ENCODE data around the gene SLC25A5. TPM values are rescaled to one million over a fixed set of nuclear protein-coding genes. Genes with fewer than 3 reads are reported as not detected.
"Not testable (repeated sequence)": the region's sequence is repeated elsewhere in the genome, so short reads cannot be mapped to it uniquely, and the experiment has no call there.

The SLC25A5 gene
- polyA plus RNA-seq, 4 donors = 615 to 1,883 (median 1,275) TPM

GRCh38 chrX:119503484-119503861, 35.2 kb downstream of the SLC25A5 start:
- Histone ChIP-seq H3K36me3 (ENCODE audit: control insufficient read depth in 3 of 3, insufficient read depth in 2 of 3, low read depth in 1 of 3, low read length in 3 of 3) (no peaks in the 10 kb centered on the region), H3K4me3 (ENCODE audit: low read depth in 1 of 3, low read length in 3 of 3) (no peak overlapping the region), H3K4me1 (ENCODE audit: control insufficient read depth in 3 of 3, insufficient read depth in 2 of 3, low read depth in 1 of 3, low read length in 2 of 3) (peaks cover 0 to 31% (median 2%) of the 10 kb centered on the region in 3 donors), H3K9me3 (ENCODE audit: control insufficient read depth in 2 of 2, insufficient read depth in 1 of 2, low read depth in 1 of 2, low read length in 1 of 2) (no peaks in the 10 kb centered on the region), H3K27me3 (ENCODE audit: control insufficient read depth in 3 of 3, insufficient read depth in 3 of 3, low read length in 3 of 3) (no peaks in the 10 kb centered on the region), H3K27ac (ENCODE audit: low read depth in 1 of 3, low read length in 2 of 3) (peak overlapping the region; percentile 88 to 98 (median 96))
- FAIRE-seq (no peak), DNase-seq (peak in 1 of 2 donors; percentile 72)
- 14 to 51% (median 47%) methylated on average over 1 to 2 of the region's 2 CpGs for WGBS, 3 donors

GRCh38 chrX:119505145-119505544, 36.9 kb downstream of the SLC25A5 start:
- DNase-seq = not testable (repeated sequence)

GRCh38 chrX:119505945-119506344, 37.7 kb downstream of the SLC25A5 start:
- Histone ChIP-seq H3K9me3 (ENCODE audit: control insufficient read depth in 2 of 2, insufficient read depth in 1 of 2, low read depth in 1 of 2, low read length in 1 of 2) (no peaks in the 10 kb centered on the region), H3K4me3 (ENCODE audit: low read depth in 1 of 3, low read length in 3 of 3) (no peak overlapping the region), H3K27me3 (ENCODE audit: control insufficient read depth in 3 of 3, insufficient read depth in 3 of 3, low read length in 3 of 3) (no peaks in the 10 kb centered on the region), H3K27ac (ENCODE audit: low read depth in 1 of 3, low read length in 2 of 3) (peak overlapping the region in 1 of 3 donors; percentile 61), H3K4me1 (ENCODE audit: control insufficient read depth in 3 of 3, insufficient read depth in 2 of 3, low read depth in 1 of 3, low read length in 2 of 3) (peaks cover 0 to 33% (median 2%) of the 10 kb centered on the region in 3 donors), H3K36me3 (ENCODE audit: control insufficient read depth in 3 of 3, insufficient read depth in 2 of 3, low read depth in 1 of 3, low read length in 3 of 3) (no peaks in the 10 kb centered on the region)
- FAIRE-seq = peak; percentile 26
- 19 to 65% (median 21%) methylated on average over 4 of the region's 4 CpGs for WGBS, 3 donors
- DNase-seq = peak; percentile 76 to 91

More at GRCh38 chrX:119505145-119505544, 36.9 kb downstream of the SLC25A5 start:
- H3K4me3 ChIP-seq (ENCODE audit: low read depth in 1 of 3, low read length in 3 of 3); H3K27me3 ChIP-seq (ENCODE audit: control insufficient read depth in 3 of 3, insufficient read depth in 3 of 3, low read length in 3 of 3); FAIRE-seq; H3K9me3 ChIP-seq (ENCODE audit: control insufficient read depth in 2 of 2, insufficient read depth in 1 of 2, low read depth in 1 of 2, low read length in 1 of 2); H3K36me3 ChIP-seq (ENCODE audit: control insufficient read depth in 3 of 3, insufficient read depth in 2 of 3, low read depth in 1 of 3, low read length in 3 of 3): not testable (repeated sequence)
- H3K27ac ChIP-seq (ENCODE audit: low read depth in 1 of 3, low read length in 2 of 3) = peak overlapping the region in 2 of 3 donors; percentile 61
- WGBS, 3 donors = 57 to 78% (median 70%) methylated on average over 10 of the region's 10 CpGs
- H3K4me1 ChIP-seq (ENCODE audit: control insufficient read depth in 3 of 3, insufficient read depth in 2 of 3, low read depth in 1 of 3, low read length in 2 of 3) = peaks cover 0 to 31% (median 2%) of the 10 kb centered on the region in 3 donors

DNA sequence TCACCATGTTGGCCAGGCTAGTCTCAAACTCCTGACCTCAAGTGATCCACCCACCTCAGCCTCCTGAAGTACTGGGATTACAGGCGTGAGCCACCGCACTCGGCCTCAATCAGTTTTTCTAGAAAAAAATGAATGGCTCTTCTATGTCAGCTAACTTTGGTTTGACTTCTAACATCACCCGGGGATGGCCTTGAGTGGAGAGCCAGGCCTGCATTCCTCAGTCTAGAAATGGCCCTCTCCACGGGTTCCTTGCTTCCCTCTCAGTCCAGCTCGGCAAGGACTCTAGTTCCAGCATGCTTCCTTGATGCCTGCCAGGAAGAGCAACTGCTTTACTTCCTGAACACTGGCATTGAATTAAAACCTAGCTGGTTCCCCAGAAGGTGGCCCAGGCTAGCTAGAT, 39.0 kb downstream of the SLC25A5 start:
- DNase-seq (no peak), FAIRE-seq (no peak)
- WGBS, 3 donors = 62 to 77% (median 69%) methylated on average over 6 of the region's 6 CpGs
- H3K9me3 ChIP-seq (ENCODE audit: control insufficient read depth in 2 of 2, insufficient read depth in 1 of 2, low read depth in 1 of 2, low read length in 1 of 2) = peaks cover 0 to 1% of the 10 kb centered on the region in 2 donors
- no peaks in the 10 kb centered on the region for H3K36me3 ChIP-seq (ENCODE audit: control insufficient read depth in 3 of 3, insufficient read depth in 2 of 3, low read depth in 1 of 3, low read length in 3 of 3)
- H3K4me3 ChIP-seq (ENCODE audit: low read depth in 1 of 3, low read length in 3 of 3) = no peak overlapping the region
- H3K4me1 ChIP-seq (ENCODE audit: control insufficient read depth in 3 of 3, insufficient read depth in 2 of 3, low read depth in 1 of 3, low read length in 2 of 3) = peaks cover 0 to 34% (median 2%) of the 10 kb centered on the region in 3 donors
- H3K27me3 ChIP-seq (ENCODE audit: control insufficient read depth in 3 of 3, insufficient read depth in 3 of 3, low read length in 3 of 3) = no peaks in the 10 kb centered on the region
- H3K27ac ChIP-seq (ENCODE audit: low read depth in 1 of 3, low read length in 2 of 3) = peak overlapping the region; percentile 33 to 76 (median 57)

DNA sequence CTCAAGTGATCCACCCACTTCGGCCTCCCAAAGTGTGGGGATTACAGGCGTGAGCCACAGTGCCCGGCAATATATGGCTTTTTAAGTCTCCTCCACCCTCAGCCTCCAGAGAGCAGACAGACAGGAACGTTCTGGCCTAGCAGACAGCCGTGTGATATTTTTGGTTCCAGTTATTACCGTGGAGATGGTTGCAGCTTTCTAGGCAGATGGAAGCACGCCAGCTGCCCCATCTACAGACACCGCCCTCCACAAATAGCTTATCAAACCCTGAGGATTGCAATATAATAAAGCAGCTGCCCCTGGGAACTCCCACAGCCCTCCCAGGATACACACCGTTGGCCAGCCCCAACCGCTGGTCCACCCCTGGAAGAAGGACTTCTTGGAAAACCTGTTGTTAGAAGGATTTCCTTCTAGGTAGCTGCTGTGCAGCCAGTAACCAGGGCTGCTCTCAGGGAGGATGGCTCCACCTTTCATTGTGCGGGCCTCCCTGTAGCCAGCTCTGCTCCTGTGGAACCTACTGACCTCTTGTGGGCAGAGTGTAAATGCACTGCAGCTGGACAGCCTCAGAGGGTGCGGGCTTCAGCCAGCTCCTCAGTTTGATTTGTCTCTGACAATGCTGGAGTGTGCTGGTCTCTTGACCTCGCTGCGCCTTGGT, 44.0 kb downstream of the SLC25A5 start:
- Histone ChIP-seq H3K4me3 (ENCODE audit: low read depth in 1 of 3, low read length in 3 of 3) (no peak overlapping the region), H3K27me3 (ENCODE audit: control insufficient read depth in 3 of 3, insufficient read depth in 3 of 3, low read length in 3 of 3) (no peaks in the 10 kb centered on the region), H3K36me3 (ENCODE audit: control insufficient read depth in 3 of 3, insufficient read depth in 2 of 3, low read depth in 1 of 3, low read length in 3 of 3) (no peaks in the 10 kb centered on the region), H3K27ac (ENCODE audit: low read depth in 1 of 3, low read length in 2 of 3) (peak overlapping the region in 1 of 3 donors; percentile 25), H3K9me3 (ENCODE audit: control insufficient read depth in 2 of 2, insufficient read depth in 1 of 2, low read depth in 1 of 2, low read length in 1 of 2) (peaks cover 0 to 3% of the 10 kb centered on the region in 2 donors), H3K4me1 (ENCODE audit: control insufficient read depth in 3 of 3, insufficient read depth in 2 of 3, low read depth in 1 of 3, low read length in 2 of 3) (peaks cover 0 to 15% (median 0%) of the 10 kb centered on the region in 3 donors)
- DNase-seq (peak; percentile 77 to 85), FAIRE-seq (peak; percentile 26)
- 25 to 44% (median 44%) methylated on average over 14 of the region's 14 CpGs for WGBS, 3 donors

DNA sequence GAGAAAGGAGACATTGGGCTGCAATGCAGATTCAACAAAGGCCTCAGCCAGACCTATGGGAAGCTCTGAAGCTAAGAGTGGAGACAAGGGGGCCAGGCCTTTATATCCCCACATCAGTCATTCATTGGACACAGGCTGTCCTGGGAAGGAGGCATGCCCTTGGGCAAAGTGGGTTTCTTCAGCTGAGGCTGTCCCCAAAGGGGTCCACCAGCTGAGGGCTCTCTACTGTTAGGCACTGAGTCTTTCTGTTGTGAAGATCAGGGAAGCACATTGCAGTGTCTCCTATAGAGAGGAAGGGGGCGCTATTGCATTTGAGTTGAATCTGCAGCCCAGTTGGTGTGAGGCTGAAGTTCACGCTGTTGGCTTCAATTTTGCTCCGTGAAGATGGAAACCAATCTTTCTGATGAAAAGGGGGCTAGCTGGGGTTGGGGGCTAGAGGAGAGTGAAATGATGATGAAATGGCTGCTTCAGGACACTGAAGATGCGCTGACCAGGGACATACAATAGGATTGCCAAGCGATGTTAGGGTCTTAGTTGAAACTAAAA, 48.0 kb downstream of the SLC25A5 start:
- Histone ChIP-seq H3K27ac (ENCODE audit: low read depth in 1 of 3, low read length in 2 of 3) (no peak overlapping the region), H3K27me3 (ENCODE audit: control insufficient read depth in 3 of 3, insufficient read depth in 3 of 3, low read length in 3 of 3) (no peaks in the 10 kb centered on the region), H3K36me3 (ENCODE audit: control insufficient read depth in 3 of 3, insufficient read depth in 2 of 3, low read depth in 1 of 3, low read length in 3 of 3) (no peaks in the 10 kb centered on the region), H3K9me3 (ENCODE audit: control insufficient read depth in 2 of 2, insufficient read depth in 1 of 2, low read depth in 1 of 2, low read length in 1 of 2) (peaks cover 0 to 3% of the 10 kb centered on the region in 2 donors), H3K4me3 (ENCODE audit: low read depth in 1 of 3, low read length in 3 of 3) (no peak overlapping the region), H3K4me1 (ENCODE audit: control insufficient read depth in 3 of 3, insufficient read depth in 2 of 3, low read depth in 1 of 3, low read length in 2 of 3) (peaks cover 0 to 5% (median 0%) of the 10 kb centered on the region in 3 donors)
- FAIRE-seq (no peak), DNase-seq (peak; percentile 59 to 62)
- WGBS, 3 donors = 35 to 44% (median 35%) methylated on average over 5 of the region's 5 CpGs

GRCh38 chrX:119518371-119518770, 50.1 kb downstream of the SLC25A5 start:
- Histone ChIP-seq H3K4me1 (ENCODE audit: control insufficient read depth in 3 of 3, insufficient read depth in 2 of 3, low read depth in 1 of 3, low read length in 2 of 3) (no peaks in the 10 kb centered on the region), H3K36me3 (ENCODE audit: control insufficient read depth in 3 of 3, insufficient read depth in 2 of 3, low read depth in 1 of 3, low read length in 3 of 3) (no peaks in the 10 kb centered on the region), H3K9me3 (ENCODE audit: control insufficient read depth in 2 of 2, insufficient read depth in 1 of 2, low read depth in 1 of 2, low read length in 1 of 2) (no peaks in the 10 kb centered on the region), H3K27ac (ENCODE audit: low read depth in 1 of 3, low read length in 2 of 3) (no peak overlapping the region), H3K27me3 (ENCODE audit: control insufficient read depth in 3 of 3, insufficient read depth in 3 of 3, low read length in 3 of 3) (no peaks in the 10 kb centered on the region), H3K4me3 (ENCODE audit: low read depth in 1 of 3, low read length in 3 of 3) (no peak overlapping the region)
- FAIRE-seq (no peak), DNase-seq (no peak)
- WGBS, 3 donors = 72 to 82% (median 77%) methylated on average over 4 of the region's 4 CpGs
